ENCODE results near the gene ALCAM. TPM values are rescaled to one million over a fixed set of nuclear protein-coding genes. Genes with fewer than 3 reads are reported as not detected.
"Not testable (repeated sequence)": the region's sequence is repeated elsewhere in the genome, so short reads cannot be mapped to it uniquely, and the experiment has no call there.

ALCAM gene
- total and polyA plus RNA-seq, 7 experiments from 2014 or later = 0.94 to 10.3 (median 3.4) TPM

DNA sequence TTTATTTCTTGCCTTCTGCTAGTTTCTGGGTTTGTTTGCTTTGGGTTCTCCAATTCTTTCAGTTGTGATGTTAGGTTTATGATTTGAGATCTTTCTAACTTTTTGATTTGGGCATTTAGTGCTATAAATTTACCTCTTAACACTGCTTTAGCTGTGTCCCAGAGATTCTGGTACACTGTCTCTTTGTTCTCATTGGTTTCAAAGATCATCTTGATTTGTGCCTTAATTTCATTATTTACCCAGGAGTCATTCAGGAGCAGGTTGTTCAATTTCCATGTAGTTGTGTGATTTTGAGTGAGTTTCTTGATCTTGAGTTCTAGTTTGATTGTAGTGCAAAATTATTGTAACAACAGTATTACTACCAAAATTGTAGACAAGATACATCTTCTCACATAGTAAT lies 25.9 kb downstream of the ALCAM start:
- Mint-ChIP-seq H3K9me3 (peaks cover 5 to 30% (median 19%) of the 10 kb centered on the region in 11 donors), H3K27me3 (peaks cover 0 to 17% (median 0%) of the 10 kb centered on the region in 5 donors)
- POLR2A ChIA-PET; H3K27ac ChIP-seq (ENCODE audit: low read depth, low read length); H3K4me1 Mint-ChIP-seq; H3K4me3 ChIP-seq (ENCODE audit: low read length); H3K27ac Mint-ChIP-seq; intact Hi-C loops (cut with micrococcal nuclease); ATAC-seq; H3K4me1 ChIP-seq (ENCODE audit: control insufficient read depth in 2 of 2, insufficient read depth in 2 of 2, low read length in 2 of 2); H3K4me3 Mint-ChIP-seq; CTCF ChIA-PET; H3K9me3 ChIP-seq (ENCODE audit: control insufficient read depth in 2 of 3, low read length in 3 of 3); H3K36me3 ChIP-seq (ENCODE audit: control insufficient read depth in 2 of 3, insufficient read depth in 3 of 3, low read length in 3 of 3); H3K27me3 ChIP-seq (ENCODE audit: control insufficient read depth in 2 of 2, insufficient read depth in 2 of 2, low read length in 2 of 2); H3K36me3 Mint-ChIP-seq; DNase-seq: not testable (repeated sequence)

DNA sequence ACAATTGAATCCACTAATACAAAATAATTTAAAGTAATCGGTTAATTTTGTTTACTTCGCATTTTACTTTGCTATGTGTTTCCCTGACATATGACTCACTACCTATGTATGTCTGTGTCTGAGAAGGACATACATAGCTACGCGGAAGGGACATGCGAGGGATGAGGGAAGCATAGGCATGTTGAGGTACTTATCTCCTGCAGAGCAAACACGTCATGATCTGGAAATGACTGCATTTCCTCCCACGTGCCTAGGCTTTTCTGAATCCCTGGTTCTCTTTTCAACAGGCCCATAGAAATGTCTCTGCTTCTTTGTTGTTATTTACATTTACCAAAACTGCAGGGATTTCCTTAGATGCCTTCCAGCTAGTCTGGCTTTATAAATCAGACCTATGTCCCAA lies 27.5 kb downstream of the ALCAM start:
- Mint-ChIP-seq H3K36me3 (peaks cover 0 to 8% (median 3%) of the 10 kb centered on the region in 5 donors), H3K4me3 (no peak overlapping the region), H3K4me1 (no peaks in the 10 kb centered on the region), H3K27me3 (peaks cover 0 to 17% (median 0%) of the 10 kb centered on the region in 5 donors), H3K27ac (no peak overlapping the region), H3K9me3 (peaks cover 5 to 30% (median 19%) of the 10 kb centered on the region in 11 donors)
- intact Hi-C loops (cut with micrococcal nuclease) = no loop called here
- Histone ChIP-seq H3K27ac (ENCODE audit: low read depth, low read length) (no peak overlapping the region), H3K36me3 (ENCODE audit: control insufficient read depth in 2 of 3, insufficient read depth in 3 of 3, low read length in 3 of 3) (no peaks in the 10 kb centered on the region), H3K27me3 (ENCODE audit: control insufficient read depth in 2 of 2, insufficient read depth in 2 of 2, low read length in 2 of 2) (no peaks in the 10 kb centered on the region), H3K9me3 (ENCODE audit: control insufficient read depth in 2 of 3, low read length in 3 of 3) (no peaks in the 10 kb centered on the region), H3K4me3 (ENCODE audit: low read length) (no peak overlapping the region), H3K4me1 (ENCODE audit: control insufficient read depth in 2 of 2, insufficient read depth in 2 of 2, low read length in 2 of 2) (no peaks in the 10 kb centered on the region)
- POLR2A ChIA-PET = no interaction called here
- ATAC-seq = no peak
- CTCF ChIA-PET = no interaction called here
- no peak for DNase-seq

DNA sequence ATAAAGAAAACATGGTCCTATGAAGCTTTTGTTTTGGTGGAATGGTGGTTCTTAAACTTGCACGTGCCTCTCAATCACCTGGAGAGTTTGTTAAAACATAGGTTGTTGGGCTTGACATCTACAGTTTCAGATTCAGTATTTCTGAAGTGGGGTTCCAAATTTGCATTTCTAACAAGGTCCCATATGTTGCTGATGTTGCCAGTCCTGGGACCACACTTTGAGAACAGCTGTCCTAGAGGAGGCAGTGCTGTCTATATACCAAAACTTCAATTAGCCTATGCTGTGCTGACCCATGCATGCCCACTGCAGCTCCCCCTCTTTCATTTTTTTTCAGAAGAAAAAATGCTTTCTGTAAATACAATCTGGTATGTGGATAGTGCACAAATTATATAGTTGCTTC lies 31.3 kb downstream of the ALCAM start:
- Mint-ChIP-seq H3K4me1 (peaks cover 0 to 3% (median 0%) of the 10 kb centered on the region in 7 donors), H3K36me3 (peaks cover 0 to 1% (median 0%) of the 10 kb centered on the region in 5 donors), H3K27me3 (peaks cover 0 to 8% (median 0%) of the 10 kb centered on the region in 5 donors), H3K4me3 (no peak overlapping the region), H3K27ac (no peak overlapping the region), H3K9me3 (peaks cover 0 to 10% (median 2%) of the 10 kb centered on the region in 11 donors)
- no peaks in the 10 kb centered on the region for H3K27me3 ChIP-seq (ENCODE audit: control insufficient read depth in 2 of 2, insufficient read depth in 2 of 2, low read length in 2 of 2)
- H3K9me3 ChIP-seq (ENCODE audit: control insufficient read depth in 2 of 3, low read length in 3 of 3) = no peaks in the 10 kb centered on the region
- H3K36me3 ChIP-seq (ENCODE audit: control insufficient read depth in 2 of 3, insufficient read depth in 3 of 3, low read length in 3 of 3) = no peaks in the 10 kb centered on the region
- no peak for DNase-seq
- ATAC-seq = no peak
- CTCF ChIA-PET = no interaction called here
- POLR2A ChIA-PET = no interaction called here
- no peaks in the 10 kb centered on the region for H3K4me1 ChIP-seq (ENCODE audit: control insufficient read depth in 2 of 2, insufficient read depth in 2 of 2, low read length in 2 of 2)
- H3K27ac ChIP-seq (ENCODE audit: low read depth, low read length) = no peak overlapping the region
- intact Hi-C loops (cut with micrococcal nuclease) = no loop called here
- H3K4me3 ChIP-seq (ENCODE audit: low read length) = no peak overlapping the region

DNA sequence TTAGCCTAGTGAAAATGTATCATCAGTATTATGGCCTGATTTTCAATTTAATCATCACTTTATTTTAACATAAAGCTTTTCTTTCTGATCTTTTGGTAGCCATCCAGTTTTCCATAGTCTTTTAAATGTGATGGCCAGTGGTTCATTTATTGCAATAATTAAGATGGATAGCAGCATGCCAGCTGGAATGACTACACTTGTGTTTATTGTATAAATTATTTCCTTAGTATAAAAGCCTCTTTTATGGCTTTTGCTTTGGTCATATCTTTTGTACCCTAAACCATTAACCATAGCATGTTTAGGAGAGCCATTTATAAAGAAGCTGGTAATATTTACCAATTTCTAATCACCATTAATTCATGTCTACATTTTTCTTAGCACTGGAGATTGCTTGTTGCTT lies 31.7 kb downstream of the ALCAM start:
- Histone ChIP-seq H3K27me3 (ENCODE audit: control insufficient read depth in 2 of 2, insufficient read depth in 2 of 2, low read length in 2 of 2) (no peaks in the 10 kb centered on the region), H3K9me3 (ENCODE audit: control insufficient read depth in 2 of 3, low read length in 3 of 3) (no peaks in the 10 kb centered on the region), H3K36me3 (ENCODE audit: control insufficient read depth in 2 of 3, insufficient read depth in 3 of 3, low read length in 3 of 3) (no peaks in the 10 kb centered on the region), H3K4me3 (ENCODE audit: low read length) (no peak overlapping the region), H3K27ac (ENCODE audit: low read depth, low read length) (no peak overlapping the region), H3K4me1 (ENCODE audit: control insufficient read depth in 2 of 2, insufficient read depth in 2 of 2, low read length in 2 of 2) (no peaks in the 10 kb centered on the region)
- intact Hi-C loops (cut with micrococcal nuclease) = no loop called here
- DNase-seq (no peak), ATAC-seq (no peak)
- H3K36me3 Mint-ChIP-seq = peaks cover 0 to 2% (median under 1%) of the 10 kb centered on the region in 5 donors
- peaks cover 0 to 3% (median 0%) of the 10 kb centered on the region in 7 donors for H3K4me1 Mint-ChIP-seq
- ChIA-PET POLR2A (no interaction called here), CTCF (no interaction called here)
- H3K9me3 Mint-ChIP-seq = peaks cover 1 to 10% (median 3%) of the 10 kb centered on the region in 11 donors
- peaks cover 0 to 8% (median 0%) of the 10 kb centered on the region in 5 donors for H3K27me3 Mint-ChIP-seq
- H3K4me3 Mint-ChIP-seq = no peak overlapping the region
- H3K27ac Mint-ChIP-seq = no peak overlapping the region

DNA sequence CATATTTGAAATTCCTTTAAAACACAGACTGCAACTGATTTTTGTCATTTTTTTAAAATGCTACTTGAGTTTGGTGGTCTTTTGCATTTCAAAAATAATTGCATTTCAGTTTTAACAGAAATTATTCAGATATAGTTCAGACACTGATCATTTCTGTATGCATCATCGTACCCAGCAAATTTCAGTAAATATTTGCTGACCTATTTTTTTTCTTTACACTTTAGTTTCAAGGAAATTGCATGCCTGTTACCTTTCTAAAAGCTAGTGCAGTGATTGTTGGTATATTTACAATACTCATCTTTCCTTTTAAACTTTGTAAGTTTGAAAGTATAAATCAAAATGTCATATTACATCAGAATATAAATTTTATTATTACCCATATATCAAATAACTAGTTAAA lies 32.4 kb downstream of the ALCAM start:
- intact Hi-C loops (cut with micrococcal nuclease) = no loop called here

DNA sequence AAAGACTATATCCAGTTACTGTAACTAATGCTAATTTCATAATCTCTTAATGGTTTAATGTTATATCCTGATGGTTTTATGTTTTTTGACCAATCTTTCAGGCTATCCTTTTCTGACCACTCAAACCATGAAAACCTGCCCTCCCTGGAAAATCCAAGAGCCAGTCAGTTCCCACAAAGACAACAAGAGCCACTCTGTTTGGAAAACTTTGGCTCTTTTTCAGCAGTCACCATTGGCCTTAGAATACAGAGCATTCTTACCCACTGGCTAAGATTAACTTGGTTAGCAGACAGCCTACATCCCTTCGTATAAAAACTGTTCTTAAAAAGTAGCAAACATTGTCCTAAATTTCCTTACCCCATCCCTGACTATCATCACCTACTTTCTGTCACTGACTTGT lies 32.9 kb downstream of the ALCAM start:
- POLR2A ChIA-PET = no interaction called here
- Histone ChIP-seq H3K27ac (ENCODE audit: low read depth, low read length) (no peak overlapping the region), H3K36me3 (ENCODE audit: control insufficient read depth in 2 of 3, insufficient read depth in 3 of 3, low read length in 3 of 3) (no peaks in the 10 kb centered on the region), H3K27me3 (ENCODE audit: control insufficient read depth in 2 of 2, insufficient read depth in 2 of 2, low read length in 2 of 2) (no peaks in the 10 kb centered on the region), H3K9me3 (ENCODE audit: control insufficient read depth in 2 of 3, low read length in 3 of 3) (no peaks in the 10 kb centered on the region), H3K4me3 (ENCODE audit: low read length) (no peak overlapping the region), H3K4me1 (ENCODE audit: control insufficient read depth in 2 of 2, insufficient read depth in 2 of 2, low read length in 2 of 2) (no peaks in the 10 kb centered on the region)
- intact Hi-C loops (cut with micrococcal nuclease) = no loop called here
- Mint-ChIP-seq H3K27me3 (peaks cover 0 to 8% (median under 1%) of the 10 kb centered on the region in 5 donors), H3K36me3 (peaks cover 4 to 10% (median 5%) of the 10 kb centered on the region in 5 donors), H3K4me1 (peaks cover 0 to 3% (median 0%) of the 10 kb centered on the region in 7 donors), H3K4me3 (no peak overlapping the region), H3K9me3 (peaks cover 5 to 17% (median 12%) of the 10 kb centered on the region in 11 donors), H3K27ac (no peak overlapping the region)
- DNase-seq (no peak), ATAC-seq (no peak)
- CTCF ChIA-PET = no interaction called here

More for the DNA sequence above, 32.4 kb downstream of the ALCAM start:
- Mint-ChIP-seq H3K9me3 (peaks cover 5 to 15% (median 8%) of the 10 kb centered on the region in 11 donors), H3K4me3 (no peak overlapping the region), H3K4me1 (peaks cover 0 to 3% (median 0%) of the 10 kb centered on the region in 7 donors), H3K27ac (no peak overlapping the region), H3K36me3 (peaks cover 4 to 8% (median 5%) of the 10 kb centered on the region in 5 donors), H3K27me3 (peaks cover 0 to 8% (median 0%) of the 10 kb centered on the region in 5 donors)
- DNase-seq (no peak), ATAC-seq (no peak)
- no peaks in the 10 kb centered on the region for H3K36me3 ChIP-seq (ENCODE audit: control insufficient read depth in 2 of 3, insufficient read depth in 3 of 3, low read length in 3 of 3)
- ChIA-PET POLR2A (no interaction called here), CTCF (no interaction called here)
- H3K4me1 ChIP-seq (ENCODE audit: control insufficient read depth in 2 of 2, insufficient read depth in 2 of 2, low read length in 2 of 2) = no peaks in the 10 kb centered on the region
- no peak overlapping the region for H3K27ac ChIP-seq (ENCODE audit: low read depth, low read length)
- no peaks in the 10 kb centered on the region for H3K27me3 ChIP-seq (ENCODE audit: control insufficient read depth in 2 of 2, insufficient read depth in 2 of 2, low read length in 2 of 2)
- H3K4me3 ChIP-seq (ENCODE audit: low read length) = no peak overlapping the region
- H3K9me3 ChIP-seq (ENCODE audit: control insufficient read depth in 2 of 3, low read length in 3 of 3) = no peaks in the 10 kb centered on the region

DNA sequence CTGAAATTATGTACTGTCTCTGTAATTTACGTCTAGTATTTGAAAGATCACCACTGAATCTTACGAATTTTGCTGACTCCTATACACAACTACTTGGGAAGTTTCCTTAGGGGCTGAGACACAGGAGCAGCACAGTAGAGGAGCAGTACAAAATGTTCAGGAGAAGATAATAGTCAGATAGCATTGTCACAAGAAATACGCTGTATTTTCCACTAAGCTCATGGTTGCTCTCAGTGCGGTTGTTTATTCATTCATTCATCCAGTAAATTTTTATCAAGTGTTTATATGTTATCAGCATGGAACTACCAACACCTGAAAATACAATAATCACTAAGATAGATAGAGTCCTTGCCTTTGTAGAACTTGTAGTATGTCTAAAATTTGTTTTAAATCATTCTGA lies 34.5 kb downstream of the ALCAM start:
- ChIA-PET CTCF (no interaction called here), POLR2A (no interaction called here)
- Mint-ChIP-seq H3K27me3 (peaks cover 0 to 5% (median 3%) of the 10 kb centered on the region in 5 donors), H3K36me3 (peaks cover 4 to 10% (median 5%) of the 10 kb centered on the region in 5 donors), H3K9me3 (peaks cover 5 to 29% (median 13%) of the 10 kb centered on the region in 11 donors), H3K27ac (no peak overlapping the region), H3K4me1 (peaks cover 0 to 3% (median 0%) of the 10 kb centered on the region in 7 donors), H3K4me3 (no peak overlapping the region)
- Histone ChIP-seq H3K27ac (ENCODE audit: low read depth, low read length) (no peak overlapping the region), H3K36me3 (ENCODE audit: control insufficient read depth in 2 of 3, insufficient read depth in 3 of 3, low read length in 3 of 3) (no peaks in the 10 kb centered on the region), H3K27me3 (ENCODE audit: control insufficient read depth in 2 of 2, insufficient read depth in 2 of 2, low read length in 2 of 2) (no peaks in the 10 kb centered on the region), H3K4me1 (ENCODE audit: control insufficient read depth in 2 of 2, insufficient read depth in 2 of 2, low read length in 2 of 2) (no peaks in the 10 kb centered on the region), H3K4me3 (ENCODE audit: low read length) (no peak overlapping the region), H3K9me3 (ENCODE audit: control insufficient read depth in 2 of 3, low read length in 3 of 3) (no peaks in the 10 kb centered on the region)
- intact Hi-C loops (cut with micrococcal nuclease) = no loop called here
- DNase-seq = no peak
- ATAC-seq = no peak
